ENCODE data around the gene TBX1.

Gene TBX1

GRCh38 chr22:19793661-19794310, 33.2 kb downstream of the TBX1 start:
- intact Hi-C loops (cut with DNase I): no loop called here
- DNase-seq: no peak

- intact Hi-C loops (cut with DNase I): no loop called here
- peak in 2 of 10 donors; percentile 66 to 75 for DNase-seq
Observed at GRCh38 chr22:19795617-19796008, 35.0 kb downstream of the TBX1 start.

- DNase-seq: peak in 2 of 10 donors; percentile 12 to 62
Observed at GRCh38 chr22:19796160-19796559, 35.6 kb downstream of the TBX1 start.

DNA sequence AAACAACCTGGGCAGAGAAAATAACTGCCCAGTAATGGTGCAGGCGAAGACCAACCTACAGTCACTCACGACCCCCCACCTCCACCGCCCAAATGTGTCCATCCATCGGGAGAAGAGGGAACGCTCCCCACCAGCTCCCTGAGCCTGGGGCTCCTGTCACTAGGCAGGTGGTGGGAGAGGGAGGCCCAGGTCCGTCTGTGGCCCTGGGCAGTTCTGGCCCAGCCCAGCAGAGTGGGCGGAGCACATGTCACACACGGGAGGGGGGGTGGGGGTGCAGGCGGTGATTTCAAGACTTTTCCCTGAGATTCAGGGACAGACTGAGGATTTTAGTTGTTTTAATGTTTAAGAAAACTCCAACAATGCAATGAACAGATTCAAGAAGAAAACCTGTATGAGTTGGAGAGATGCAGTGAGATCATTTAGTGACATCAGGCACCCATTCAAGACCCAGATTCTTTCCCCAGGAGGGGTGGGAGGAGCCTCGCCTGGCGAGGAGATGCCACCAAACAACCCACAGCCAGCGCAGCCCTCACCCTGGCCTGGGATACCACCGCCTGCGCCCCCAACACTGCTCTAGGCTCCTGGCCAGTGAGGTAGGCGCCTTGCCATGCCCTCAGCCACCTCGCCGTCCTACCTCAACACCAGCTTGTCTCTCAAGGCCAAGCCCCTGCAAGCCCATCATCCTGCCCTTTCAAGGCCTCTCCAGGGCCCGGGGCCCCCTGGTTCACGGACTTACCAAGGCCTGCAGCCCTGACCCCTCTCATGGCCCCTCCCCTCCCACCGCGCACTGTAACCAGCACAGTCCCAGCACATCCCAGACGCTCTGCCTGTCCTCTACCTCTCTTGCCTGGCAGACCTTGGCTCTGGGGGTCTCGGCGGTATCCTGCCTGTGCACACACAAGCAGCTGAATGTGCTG, 36.8 kb downstream of the TBX1 start:
- DNase-seq: peak in 3 of 10 donors; percentile 3 to 63 (median 55)
- intact Hi-C loops (cut with DNase I): no loop called here

More at GRCh38 chr22:19796160-19796559, 35.6 kb downstream of the TBX1 start:
- intact Hi-C loops (cut with DNase I): no loop called here

GRCh38 chr22:19798003-19798665, 37.6 kb downstream of the TBX1 start:
- peak in 3 of 10 donors; percentile 4 to 52 (median 19) for DNase-seq
- intact Hi-C loops (cut with DNase I): no loop called here

DNA sequence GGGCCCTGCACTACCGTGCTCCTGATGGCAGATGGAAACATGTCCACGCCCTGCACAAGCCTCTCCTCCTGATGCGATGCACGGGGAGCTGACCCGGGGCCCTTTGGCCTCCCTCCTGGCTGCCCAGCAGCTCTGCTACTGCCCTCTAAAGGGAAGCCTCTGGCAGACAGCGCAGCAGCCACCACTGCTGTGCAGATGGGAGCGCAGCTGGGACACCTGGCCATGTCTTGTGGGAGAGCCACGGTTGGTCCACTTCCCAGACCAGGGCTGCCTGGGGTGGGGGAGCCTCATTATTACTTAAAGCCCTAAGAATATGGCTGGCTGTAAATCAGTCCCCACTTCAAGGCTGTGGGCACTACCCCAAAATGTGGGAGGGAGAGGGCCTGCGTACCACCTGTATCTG, 38.3 kb downstream of the TBX1 start:
- intact Hi-C loops (cut with DNase I): no loop called here
- DNase-seq: peak in 2 of 10 donors; percentile 55 to 57

- intact Hi-C loops (cut with DNase I): no loop called here
- DNase-seq: peak in 2 of 10 donors; percentile 66 to 80
Observed at GRCh38 chr22:19799322-19800190, 39.0 kb downstream of the TBX1 start.

- peak in 3 of 10 donors; percentile 48 to 60 (median 60) for DNase-seq
- intact Hi-C loops (cut with DNase I): no loop called here
Observed at GRCh38 chr22:19800306-19800705, 39.7 kb downstream of the TBX1 start.

DNA sequence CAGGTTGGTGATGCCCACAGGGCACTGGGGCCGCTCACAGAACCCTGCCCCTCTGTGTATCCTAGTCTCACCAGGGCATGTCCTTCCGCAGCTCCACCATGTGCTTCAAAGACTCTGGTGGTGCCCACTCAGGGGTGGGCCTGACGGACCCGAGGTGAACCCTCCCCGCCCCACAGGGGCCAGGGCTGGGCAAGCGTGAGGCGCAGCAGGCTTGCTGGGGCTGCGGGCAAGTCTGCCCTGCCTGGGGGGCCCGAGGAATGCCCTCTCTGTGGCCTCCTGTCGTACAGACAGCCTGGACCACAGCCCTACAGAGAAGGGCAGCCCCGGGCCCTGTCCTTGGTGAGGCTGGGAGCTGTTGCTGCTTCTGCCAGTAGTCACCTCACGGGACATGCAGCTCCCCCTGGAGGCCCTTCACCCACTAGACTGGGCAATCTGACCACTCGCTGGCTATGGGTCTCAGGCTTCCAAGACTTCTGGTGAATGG, 40.2 kb downstream of the TBX1 start:
- DNase-seq: peak in 3 of 10 donors; percentile 52 to 72 (median 57)
- intact Hi-C loops (cut with DNase I): no loop called here

DNA sequence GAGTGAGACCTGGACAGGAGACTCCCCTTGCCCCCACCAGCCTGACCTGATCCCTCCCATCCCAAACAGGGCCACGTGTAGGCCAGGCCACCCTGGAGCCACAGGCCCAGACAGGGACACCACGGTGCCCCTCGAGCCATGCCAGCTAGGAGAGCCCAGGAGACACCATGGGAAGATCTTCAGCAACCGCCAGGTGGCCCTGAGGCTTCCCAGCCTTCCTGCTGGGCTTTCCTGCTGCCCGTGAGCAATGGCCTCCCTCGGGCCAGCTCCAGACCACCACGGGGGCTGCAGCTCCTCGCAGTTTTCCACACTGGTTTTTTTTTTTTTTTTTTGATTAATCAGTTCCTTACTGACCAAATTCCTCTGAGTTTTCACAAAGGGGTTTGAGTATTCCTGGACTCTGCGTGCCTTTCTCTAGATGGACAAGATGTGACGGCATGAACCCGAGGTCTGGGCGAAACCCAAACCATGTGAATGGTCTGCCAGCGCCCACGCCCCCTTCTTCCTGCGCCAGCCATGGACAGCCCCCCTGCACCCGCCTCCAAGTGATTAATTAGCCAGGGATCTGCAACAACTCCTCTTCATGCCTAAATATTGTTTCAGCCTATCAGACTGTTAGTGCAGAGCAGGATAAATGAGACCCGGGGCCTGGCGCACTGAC, 40.9 kb downstream of the TBX1 start:
- peak in 3 of 10 donors; percentile 58 to 81 (median 63) for DNase-seq
- intact Hi-C loops (cut with DNase I): no loop called here

DNA sequence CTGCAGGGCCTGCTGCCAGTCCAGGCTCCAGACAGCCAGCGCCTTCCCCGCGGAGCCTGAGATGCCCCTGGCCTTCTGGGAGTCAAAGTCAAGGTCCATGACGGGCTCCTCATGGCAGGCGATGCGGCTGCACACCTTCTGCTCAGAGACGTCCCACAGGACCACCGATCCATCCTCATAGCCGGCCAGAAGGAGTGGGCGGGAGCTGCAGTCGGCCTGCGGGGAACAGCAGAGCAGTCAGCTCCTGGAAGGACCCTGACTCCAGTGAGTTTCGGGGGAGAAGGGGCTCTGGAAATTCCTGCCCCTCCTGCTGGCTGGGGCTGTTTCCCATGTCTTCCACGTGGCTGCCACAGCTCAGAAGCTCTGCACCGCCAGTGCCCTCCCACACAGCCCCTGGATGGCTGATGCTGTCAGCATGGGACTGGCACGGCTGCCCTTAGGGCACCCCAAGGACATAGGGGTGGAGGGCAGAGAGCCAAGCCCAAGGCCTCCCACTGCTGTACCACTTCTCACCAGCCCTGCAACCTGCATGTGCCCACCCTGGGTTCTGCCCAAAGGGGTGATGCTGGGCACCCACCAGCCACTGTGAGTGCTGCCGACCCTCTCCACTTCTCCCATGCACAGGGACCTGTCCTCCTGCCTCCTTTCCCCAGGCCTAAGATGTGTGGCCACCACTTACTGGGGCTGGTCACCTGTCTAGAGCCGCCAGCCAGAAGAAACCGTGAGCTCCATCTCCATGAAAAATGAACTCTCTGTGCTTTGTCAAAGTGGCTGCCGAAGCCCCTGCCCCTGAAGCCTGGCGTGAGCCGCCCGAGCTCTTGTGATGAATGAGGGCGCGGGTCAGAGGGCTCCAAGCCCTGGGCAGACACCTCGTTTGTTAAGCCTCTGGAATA, 41.7 kb downstream of the TBX1 start:
- intact Hi-C loops (cut with DNase I): no loop called here
- peak in 3 of 10 donors; percentile 63 to 68 (median 64) for DNase-seq

DNA sequence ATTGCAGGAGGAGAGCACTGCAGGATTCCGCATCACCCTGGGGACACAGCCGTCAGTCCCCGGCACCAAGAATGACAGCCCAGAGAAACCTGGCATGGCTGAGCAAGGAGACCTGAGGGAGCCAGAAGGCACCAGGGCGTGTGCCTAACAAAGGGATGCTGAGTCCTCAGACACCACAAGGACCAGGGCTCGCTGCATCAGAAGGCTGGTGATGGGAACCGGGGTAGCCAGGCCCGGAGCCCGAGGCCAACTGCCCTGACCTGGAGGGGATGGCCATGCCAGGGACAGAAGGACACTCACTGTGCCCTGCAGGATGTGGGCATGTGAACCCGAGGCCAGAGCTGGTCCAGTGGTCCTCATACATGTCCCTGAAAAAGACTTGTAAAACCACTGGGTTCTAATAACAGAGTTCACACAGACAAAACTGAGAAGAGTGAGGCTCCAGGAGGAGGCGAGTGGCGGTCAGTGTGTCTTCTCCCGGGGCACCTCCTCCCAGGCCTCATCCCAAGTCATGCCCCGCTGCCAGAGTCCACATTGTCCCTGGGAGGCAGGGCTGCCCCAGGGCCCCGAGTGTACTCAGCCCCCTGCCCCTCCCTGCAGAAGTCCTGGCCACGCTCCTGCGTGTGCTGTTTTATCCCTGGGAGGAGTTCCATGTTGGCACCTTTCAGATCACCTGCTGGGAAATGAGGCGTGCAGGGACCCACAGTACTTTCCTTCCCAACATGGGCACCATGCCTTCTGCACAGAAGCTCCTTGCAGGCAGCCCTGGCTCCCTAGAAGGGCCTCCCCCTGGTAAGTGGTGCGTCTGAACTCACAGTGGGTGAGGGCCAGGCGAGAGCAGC, 42.5 kb downstream of the TBX1 start:
- intact Hi-C loops (cut with DNase I): no loop called here
- DNase-seq: peak in 3 of 10 donors; percentile 59 to 80 (median 61)

DNA sequence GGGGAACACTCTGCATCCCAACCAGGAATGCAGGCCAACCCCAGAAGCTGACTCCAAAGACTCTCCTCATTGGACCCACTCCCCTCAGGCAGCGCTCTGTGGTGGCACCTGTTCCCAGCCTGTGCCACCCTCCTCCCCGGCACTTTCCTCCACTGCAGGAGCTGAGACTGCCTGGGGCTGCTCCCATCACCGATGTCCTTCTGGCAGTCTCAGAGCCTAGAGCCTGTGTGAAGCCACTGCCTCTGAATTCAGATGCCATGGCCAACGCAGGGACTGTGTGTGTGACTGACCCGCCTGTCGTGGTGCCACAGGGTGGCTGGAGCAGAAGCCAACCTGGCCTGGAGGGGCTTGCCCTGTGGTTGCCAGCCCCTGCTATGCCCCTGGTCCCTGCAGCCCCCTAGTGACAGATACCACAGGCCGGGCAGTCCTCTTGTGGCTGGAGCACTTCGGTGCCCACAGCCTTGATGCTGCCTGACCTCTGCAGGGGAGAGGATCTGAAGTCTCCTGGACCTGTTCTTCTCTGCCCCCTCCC, 43.2 kb downstream of the TBX1 start:
- intact Hi-C loops (cut with DNase I): no loop called here
- DNase-seq: peak in 5 of 10 donors; percentile 4 to 76 (median 55)

GRCh38 chr22:19805821-19806212, 45.2 kb downstream of the TBX1 start:
- intact Hi-C loops (cut with DNase I): no loop called here
- peak in 4 of 10 donors; percentile 8 to 57 (median 43) for DNase-seq

GRCh38 chr22:19806213-19807160, 45.9 kb downstream of the TBX1 start:
- intact Hi-C loops (cut with DNase I): no loop called here
- peak in 5 of 10 donors; percentile 4 to 76 (median 66) for DNase-seq

Measured in posterior cingulate gyrus (tissue), 11 donors.